ENCODE measurements around the gene TCOF1.

- TF ChIP-seq CTCF (IDR thresholded peaks at IDR 0.05; ENCODE audit: insufficient read depth, low read length, poor library complexity, severe bottlenecking) (no peak), EZH2phosphoT487 (conservative IDR thresholded peaks at IDR 0.05; ENCODE audit: low read length) (no peak)
Observed at GRCh38 chr5:150409638-150410523, 52.4 kb downstream of the TCOF1 start.

Data from SU-DHL-6 (cell line).